ENCODE results near the gene CFAP251. TPM values are rescaled to one million over a fixed set of nuclear protein-coding genes. Genes with fewer than 3 reads are reported as not detected.

The CFAP251 gene
- total and polyA plus RNA-seq, 2 of the 8 experiments (the other 6 are each of a cell fraction or from before 2014, with no cell fraction given), result 1.8 to 2.9 TPM

GRCh38 chr12:121958541-121959240 is 40.3 kb downstream of the CFAP251 start (continued):
- no peak for TF ChIP-seq KDM5A (IDR thresholded peaks at IDR 0.05; ENCODE audit: low read length)
- TF ChIP-seq SIX5 (IDR thresholded peaks at IDR 0.05; ENCODE audit: low read depth, low read length), result no peak
- TF ChIP-seq, protein P1, sequence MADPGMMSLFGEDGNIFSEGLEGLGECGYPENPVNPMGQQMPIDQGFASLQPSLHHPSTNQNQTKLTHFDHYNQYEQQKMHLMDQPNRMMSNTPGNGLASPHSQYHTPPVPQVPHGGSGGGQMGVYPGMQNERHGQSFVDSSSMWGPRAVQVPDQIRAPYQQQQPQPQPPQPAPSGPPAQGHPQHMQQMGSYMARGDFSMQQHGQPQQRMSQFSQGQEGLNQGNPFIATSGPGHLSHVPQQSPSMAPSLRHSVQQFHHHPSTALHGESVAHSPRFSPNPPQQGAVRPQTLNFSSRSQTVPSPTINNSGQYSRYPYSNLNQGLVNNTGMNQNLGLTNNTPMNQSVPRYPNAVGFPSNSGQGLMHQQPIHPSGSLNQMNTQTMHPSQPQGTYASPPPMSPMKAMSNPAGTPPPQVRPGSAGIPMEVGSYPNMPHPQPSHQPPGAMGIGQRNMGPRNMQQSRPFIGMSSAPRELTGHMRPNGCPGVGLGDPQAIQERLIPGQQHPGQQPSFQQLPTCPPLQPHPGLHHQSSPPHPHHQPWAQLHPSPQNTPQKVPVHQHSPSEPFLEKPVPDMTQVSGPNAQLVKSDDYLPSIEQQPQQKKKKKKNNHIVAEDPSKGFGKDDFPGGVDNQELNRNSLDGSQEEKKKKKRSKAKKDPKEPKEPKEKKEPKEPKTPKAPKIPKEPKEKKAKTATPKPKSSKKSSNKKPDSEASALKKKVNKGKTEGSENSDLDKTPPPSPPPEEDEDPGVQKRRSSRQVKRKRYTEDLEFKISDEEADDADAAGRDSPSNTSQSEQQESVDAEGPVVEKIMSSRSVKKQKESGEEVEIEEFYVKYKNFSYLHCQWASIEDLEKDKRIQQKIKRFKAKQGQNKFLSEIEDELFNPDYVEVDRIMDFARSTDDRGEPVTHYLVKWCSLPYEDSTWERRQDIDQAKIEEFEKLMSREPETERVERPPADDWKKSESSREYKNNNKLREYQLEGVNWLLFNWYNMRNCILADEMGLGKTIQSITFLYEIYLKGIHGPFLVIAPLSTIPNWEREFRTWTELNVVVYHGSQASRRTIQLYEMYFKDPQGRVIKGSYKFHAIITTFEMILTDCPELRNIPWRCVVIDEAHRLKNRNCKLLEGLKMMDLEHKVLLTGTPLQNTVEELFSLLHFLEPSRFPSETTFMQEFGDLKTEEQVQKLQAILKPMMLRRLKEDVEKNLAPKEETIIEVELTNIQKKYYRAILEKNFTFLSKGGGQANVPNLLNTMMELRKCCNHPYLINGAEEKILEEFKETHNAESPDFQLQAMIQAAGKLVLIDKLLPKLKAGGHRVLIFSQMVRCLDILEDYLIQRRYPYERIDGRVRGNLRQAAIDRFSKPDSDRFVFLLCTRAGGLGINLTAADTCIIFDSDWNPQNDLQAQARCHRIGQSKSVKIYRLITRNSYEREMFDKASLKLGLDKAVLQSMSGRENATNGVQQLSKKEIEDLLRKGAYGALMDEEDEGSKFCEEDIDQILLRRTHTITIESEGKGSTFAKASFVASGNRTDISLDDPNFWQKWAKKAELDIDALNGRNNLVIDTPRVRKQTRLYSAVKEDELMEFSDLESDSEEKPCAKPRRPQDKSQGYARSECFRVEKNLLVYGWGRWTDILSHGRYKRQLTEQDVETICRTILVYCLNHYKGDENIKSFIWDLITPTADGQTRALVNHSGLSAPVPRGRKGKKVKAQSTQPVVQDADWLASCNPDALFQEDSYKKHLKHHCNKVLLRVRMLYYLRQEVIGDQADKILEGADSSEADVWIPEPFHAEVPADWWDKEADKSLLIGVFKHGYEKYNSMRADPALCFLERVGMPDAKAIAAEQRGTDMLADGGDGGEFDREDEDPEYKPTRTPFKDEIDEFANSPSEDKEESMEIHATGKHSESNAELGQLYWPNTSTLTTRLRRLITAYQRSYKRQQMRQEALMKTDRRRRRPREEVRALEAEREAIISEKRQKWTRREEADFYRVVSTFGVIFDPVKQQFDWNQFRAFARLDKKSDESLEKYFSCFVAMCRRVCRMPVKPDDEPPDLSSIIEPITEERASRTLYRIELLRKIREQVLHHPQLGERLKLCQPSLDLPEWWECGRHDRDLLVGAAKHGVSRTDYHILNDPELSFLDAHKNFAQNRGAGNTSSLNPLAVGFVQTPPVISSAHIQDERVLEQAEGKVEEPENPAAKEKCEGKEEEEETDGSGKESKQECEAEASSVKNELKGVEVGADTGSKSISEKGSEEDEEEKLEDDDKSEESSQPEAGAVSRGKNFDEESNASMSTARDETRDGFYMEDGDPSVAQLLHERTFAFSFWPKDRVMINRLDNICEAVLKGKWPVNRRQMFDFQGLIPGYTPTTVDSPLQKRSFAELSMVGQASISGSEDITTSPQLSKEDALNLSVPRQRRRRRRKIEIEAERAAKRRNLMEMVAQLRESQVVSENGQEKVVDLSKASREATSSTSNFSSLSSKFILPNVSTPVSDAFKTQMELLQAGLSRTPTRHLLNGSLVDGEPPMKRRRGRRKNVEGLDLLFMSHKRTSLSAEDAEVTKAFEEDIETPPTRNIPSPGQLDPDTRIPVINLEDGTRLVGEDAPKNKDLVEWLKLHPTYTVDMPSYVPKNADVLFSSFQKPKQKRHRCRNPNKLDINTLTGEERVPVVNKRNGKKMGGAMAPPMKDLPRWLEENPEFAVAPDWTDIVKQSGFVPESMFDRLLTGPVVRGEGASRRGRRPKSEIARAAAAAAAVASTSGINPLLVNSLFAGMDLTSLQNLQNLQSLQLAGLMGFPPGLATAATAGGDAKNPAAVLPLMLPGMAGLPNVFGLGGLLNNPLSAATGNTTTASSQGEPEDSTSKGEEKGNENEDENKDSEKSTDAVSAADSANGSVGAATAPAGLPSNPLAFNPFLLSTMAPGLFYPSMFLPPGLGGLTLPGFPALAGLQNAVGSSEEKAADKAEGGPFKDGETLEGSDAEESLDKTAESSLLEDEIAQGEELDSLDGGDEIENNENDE (IDR thresholded peaks at IDR 0.05; ENCODE audit: insufficient replicate concordance, low read length), result no peak
- TF ChIP-seq RNF2 (IDR thresholded peaks at IDR 0.05; ENCODE audit: borderline replicate concordance, low read depth, low read length, missing control alignments, poor library complexity, severe bottlenecking), result no peak
- TF ChIP-seq ASH2L (IDR thresholded peaks at IDR 0.05; ENCODE audit: low read length), result no peak

Measured in H1 (cell line).